ENCODE results near the gene SAT2.

SAT2 gene

DNA sequence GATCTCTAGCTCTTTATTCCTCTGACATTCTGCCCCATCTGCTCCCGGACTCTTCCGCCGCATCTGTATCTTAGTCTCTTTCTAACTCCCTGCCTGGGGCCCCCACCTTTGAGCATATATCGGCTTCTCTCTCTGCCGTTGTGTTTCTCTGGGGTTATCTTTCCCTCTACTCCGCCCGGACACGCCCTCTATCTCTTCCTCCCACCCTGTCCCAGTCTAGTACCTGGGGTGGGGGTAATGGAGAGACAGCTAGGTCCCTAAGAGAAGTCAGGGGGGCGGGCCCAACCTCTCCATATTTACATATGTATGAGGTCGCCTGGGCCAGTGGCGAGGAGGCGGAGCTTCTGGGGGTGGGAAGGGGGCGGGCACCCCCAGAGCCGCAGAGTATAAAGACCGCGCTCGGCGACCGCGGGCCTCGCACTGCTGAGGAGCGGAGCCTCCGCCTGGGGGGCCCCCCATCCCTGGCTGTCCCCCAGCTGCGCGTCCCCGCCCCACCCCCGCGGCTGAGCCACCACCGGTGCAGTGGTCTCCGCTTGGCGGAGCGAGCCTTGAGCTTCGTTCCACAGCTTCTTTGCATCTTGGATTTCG lies 23.0 kb upstream of the SAT2 start, which contains the start of gene ATP1B2 (continued):
- TF ChIP-seq, protein P1, sequence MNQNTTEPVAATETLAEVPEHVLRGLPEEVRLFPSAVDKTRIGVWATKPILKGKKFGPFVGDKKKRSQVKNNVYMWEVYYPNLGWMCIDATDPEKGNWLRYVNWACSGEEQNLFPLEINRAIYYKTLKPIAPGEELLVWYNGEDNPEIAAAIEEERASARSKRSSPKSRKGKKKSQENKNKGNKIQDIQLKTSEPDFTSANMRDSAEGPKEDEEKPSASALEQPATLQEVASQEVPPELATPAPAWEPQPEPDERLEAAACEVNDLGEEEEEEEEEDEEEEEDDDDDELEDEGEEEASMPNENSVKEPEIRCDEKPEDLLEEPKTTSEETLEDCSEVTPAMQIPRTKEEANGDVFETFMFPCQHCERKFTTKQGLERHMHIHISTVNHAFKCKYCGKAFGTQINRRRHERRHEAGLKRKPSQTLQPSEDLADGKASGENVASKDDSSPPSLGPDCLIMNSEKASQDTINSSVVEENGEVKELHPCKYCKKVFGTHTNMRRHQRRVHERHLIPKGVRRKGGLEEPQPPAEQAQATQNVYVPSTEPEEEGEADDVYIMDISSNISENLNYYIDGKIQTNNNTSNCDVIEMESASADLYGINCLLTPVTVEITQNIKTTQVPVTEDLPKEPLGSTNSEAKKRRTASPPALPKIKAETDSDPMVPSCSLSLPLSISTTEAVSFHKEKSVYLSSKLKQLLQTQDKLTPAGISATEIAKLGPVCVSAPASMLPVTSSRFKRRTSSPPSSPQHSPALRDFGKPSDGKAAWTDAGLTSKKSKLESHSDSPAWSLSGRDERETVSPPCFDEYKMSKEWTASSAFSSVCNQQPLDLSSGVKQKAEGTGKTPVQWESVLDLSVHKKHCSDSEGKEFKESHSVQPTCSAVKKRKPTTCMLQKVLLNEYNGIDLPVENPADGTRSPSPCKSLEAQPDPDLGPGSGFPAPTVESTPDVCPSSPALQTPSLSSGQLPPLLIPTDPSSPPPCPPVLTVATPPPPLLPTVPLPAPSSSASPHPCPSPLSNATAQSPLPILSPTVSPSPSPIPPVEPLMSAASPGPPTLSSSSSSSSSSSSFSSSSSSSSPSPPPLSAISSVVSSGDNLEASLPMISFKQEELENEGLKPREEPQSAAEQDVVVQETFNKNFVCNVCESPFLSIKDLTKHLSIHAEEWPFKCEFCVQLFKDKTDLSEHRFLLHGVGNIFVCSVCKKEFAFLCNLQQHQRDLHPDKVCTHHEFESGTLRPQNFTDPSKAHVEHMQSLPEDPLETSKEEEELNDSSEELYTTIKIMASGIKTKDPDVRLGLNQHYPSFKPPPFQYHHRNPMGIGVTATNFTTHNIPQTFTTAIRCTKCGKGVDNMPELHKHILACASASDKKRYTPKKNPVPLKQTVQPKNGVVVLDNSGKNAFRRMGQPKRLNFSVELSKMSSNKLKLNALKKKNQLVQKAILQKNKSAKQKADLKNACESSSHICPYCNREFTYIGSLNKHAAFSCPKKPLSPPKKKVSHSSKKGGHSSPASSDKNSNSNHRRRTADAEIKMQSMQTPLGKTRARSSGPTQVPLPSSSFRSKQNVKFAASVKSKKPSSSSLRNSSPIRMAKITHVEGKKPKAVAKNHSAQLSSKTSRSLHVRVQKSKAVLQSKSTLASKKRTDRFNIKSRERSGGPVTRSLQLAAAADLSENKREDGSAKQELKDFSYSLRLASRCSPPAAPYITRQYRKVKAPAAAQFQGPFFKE (tag by site-specific recombination; IDR thresholded peaks at IDR 0.05; ENCODE audit: borderline replicate concordance) = no peak
- TF ChIP-seq, protein P2, sequence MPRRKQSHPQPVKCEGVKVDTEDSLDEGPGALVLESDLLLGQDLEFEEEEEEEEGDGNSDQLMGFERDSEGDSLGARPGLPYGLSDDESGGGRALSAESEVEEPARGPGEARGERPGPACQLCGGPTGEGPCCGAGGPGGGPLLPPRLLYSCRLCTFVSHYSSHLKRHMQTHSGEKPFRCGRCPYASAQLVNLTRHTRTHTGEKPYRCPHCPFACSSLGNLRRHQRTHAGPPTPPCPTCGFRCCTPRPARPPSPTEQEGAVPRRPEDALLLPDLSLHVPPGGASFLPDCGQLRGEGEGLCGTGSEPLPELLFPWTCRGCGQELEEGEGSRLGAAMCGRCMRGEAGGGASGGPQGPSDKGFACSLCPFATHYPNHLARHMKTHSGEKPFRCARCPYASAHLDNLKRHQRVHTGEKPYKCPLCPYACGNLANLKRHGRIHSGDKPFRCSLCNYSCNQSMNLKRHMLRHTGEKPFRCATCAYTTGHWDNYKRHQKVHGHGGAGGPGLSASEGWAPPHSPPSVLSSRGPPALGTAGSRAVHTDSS (tag by site-specific recombination; IDR thresholded peaks at IDR 0.05) = no peak
- TF ChIP-seq ZNF544 (tag by site-specific recombination; IDR thresholded peaks at IDR 0.05) (no peak), ZBTB48 (tag by site-specific recombination; IDR thresholded peaks at IDR 0.05) (peak; percentile 57; the same call in 1 of the 2 replicates), ZNF596 (tag by site-specific recombination; IDR thresholded peaks at IDR 0.05) (no peak), ZNF221 (tag by site-specific recombination; IDR thresholded peaks at IDR 0.05; ENCODE audit: borderline replicate concordance) (no peak), ZFHX2 (tag by site-specific recombination; conservative IDR thresholded peaks at IDR 0.05) (peak; percentile 46), ZNF514 (tag by site-specific recombination; IDR thresholded peaks at IDR 0.05) (no peak), ZNF274 (IDR thresholded peaks at IDR 0.05; ENCODE audit: low read length) (no peak), ZNF274 (tag by site-specific recombination; IDR thresholded peaks at IDR 0.05; ENCODE audit: borderline replicate concordance) (no peak), ZNF175 (tag by site-specific recombination; IDR thresholded peaks at IDR 0.05) (no peak), ZNF202 (tag by site-specific recombination; IDR thresholded peaks at IDR 0.05; ENCODE audit: borderline replicate concordance) (no peak), ZNF639 (tag by site-specific recombination; IDR thresholded peaks at IDR 0.05) (no peak), ZNF26 (tag by site-specific recombination; IDR thresholded peaks at IDR 0.05) (no peak), ZNF473 (tag by site-specific recombination; IDR thresholded peaks at IDR 0.05) (no peak), YY2 (tag by site-specific recombination; IDR thresholded peaks at IDR 0.05) (no peak), ZNF157 (tag by site-specific recombination; IDR thresholded peaks at IDR 0.05) (no peak), ZSCAN5A (tag by site-specific recombination; IDR thresholded peaks at IDR 0.05) (no peak), REST (tag by site-specific recombination; IDR thresholded peaks at IDR 0.05) (no peak), ZNF561 (tag by site-specific recombination; IDR thresholded peaks at IDR 0.05; ENCODE audit: borderline replicate concordance) (no peak)
- TF ChIP-seq, protein P3, sequence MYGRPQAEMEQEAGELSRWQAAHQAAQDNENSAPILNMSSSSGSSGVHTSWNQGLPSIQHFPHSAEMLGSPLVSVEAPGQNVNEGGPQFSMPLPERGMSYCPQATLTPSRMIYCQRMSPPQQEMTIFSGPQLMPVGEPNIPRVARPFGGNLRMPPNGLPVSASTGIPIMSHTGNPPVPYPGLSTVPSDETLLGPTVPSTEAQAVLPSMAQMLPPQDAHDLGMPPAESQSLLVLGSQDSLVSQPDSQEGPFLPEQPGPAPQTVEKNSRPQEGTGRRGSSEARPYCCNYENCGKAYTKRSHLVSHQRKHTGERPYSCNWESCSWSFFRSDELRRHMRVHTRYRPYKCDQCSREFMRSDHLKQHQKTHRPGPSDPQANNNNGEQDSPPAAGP (tag by site-specific recombination; IDR thresholded peaks at IDR 0.05) = 0 out of 2 replicates have a peak, but pooled peaks have one; percentile 9
